ENCODE data around the gene ADCK2. TPM values are rescaled to one million over a fixed set of nuclear protein-coding genes. Genes with fewer than 3 reads are reported as not detected.
"Not testable (repeated sequence)": the region's sequence is repeated elsewhere in the genome, so short reads cannot be mapped to it uniquely, and the experiment has no call there.

Gene ADCK2
- total RNA-seq, 2 experiments from 2014 or later = 31.9 to 32.2 TPM

- POLR2A ChIA-PET = no interaction called here
- CTCF ChIA-PET = no interaction called here
Measured at GRCh38 chr7:140670343-140670935, 2.3 kb upstream of the ADCK2 start.

GRCh38 chr7:140671966-140672365 lies 779 bp upstream of the ADCK2 start:
- CTCF ChIA-PET = interaction anchor here (0.6 kb wide), 1 partner anchor 227 kb away, joined by 3 read pairs; no protein-coding TSS in a partner anchor
- POLR2A ChIA-PET = no interaction called here

GRCh38 chr7:140673063-140673773 lies 473 bp downstream of the ADCK2 start:
- ChIA-PET CTCF (interaction anchor here (3.0 kb wide), 1 partner anchor 20 kb away, joined by 10 read pairs; no protein-coding TSS in a partner anchor), POLR2A (interaction anchor here (0.7 kb wide), 1 partner anchor 27 kb away, joined by 5 read pairs; no protein-coding TSS in a partner anchor)

- POLR2A ChIA-PET = interaction anchor here (0.7 to 1.4 kb wide), 2 partner anchors 23 to 27 kb away, joined by 5 read pairs; partner anchors contain the start of gene NDUFB2
- CTCF ChIA-PET = interaction anchor here (0.8 to 3.0 kb wide), 2 partner anchors 12 to 21 kb away, joined by 3 to 10 read pairs; no protein-coding TSS in a partner anchor
Measured at GRCh38 chr7:140673774-140674155, 1.0 kb downstream of the ADCK2 start.

- CTCF ChIA-PET = interaction anchor here (0.5 to 3.0 kb wide), 4 partner anchors 11 to 317 kb away, joined by 3 to 10 read pairs (median 4); partner anchors contain the start of gene NDUFB2
- POLR2A ChIA-PET = interaction anchor here (1.4 kb wide), 1 partner anchor 22 kb away, joined by 5 read pairs; the partner anchor contains the start of gene NDUFB2
Measured at GRCh38 chr7:140674356-140674800, 1.6 kb downstream of the ADCK2 start.

- POLR2A ChIA-PET = interaction anchor here (0.5 to 1.4 kb wide), 2 partner anchors 21 to 225 kb away, joined by 3 to 5 read pairs; partner anchors contain the start of gene NDUFB2
Measured at GRCh38 chr7:140674899-140675701, 2.4 kb downstream of the ADCK2 start.

GRCh38 chr7:140675726-140676125 lies 3.0 kb downstream of the ADCK2 start:
- CTCF ChIA-PET = interaction anchor here (0.8 to 3.0 kb wide), 3 partner anchors 14 to 23 kb away, joined by 3 to 10 read pairs (median 3); no protein-coding TSS in a partner anchor
- POLR2A ChIA-PET = interaction anchor here (0.5 kb wide), 1 partner anchor 226 kb away, joined by 3 read pairs; no protein-coding TSS in a partner anchor

More at GRCh38 chr7:140674899-140675701, 2.4 kb downstream of the ADCK2 start:
- CTCF ChIA-PET = interaction anchor here (0.5 to 3.0 kb wide), 4 partner anchors 21 to 318 kb away, joined by 3 to 10 read pairs (median 4); partner anchors contain the start of gene NDUFB2

GRCh38 chr7:140676306-140676705 lies 3.6 kb downstream of the ADCK2 start:
- CTCF ChIA-PET = interaction anchor here (0.8 kb wide), 1 partner anchor 13 kb away, joined by 3 read pairs; no protein-coding TSS in a partner anchor
- POLR2A ChIA-PET = no interaction called here

GRCh38 chr7:140676956-140677355 lies 4.2 kb downstream of the ADCK2 start:
- CTCF ChIA-PET, POLR2A ChIA-PET: not testable (repeated sequence)

GRCh38 chr7:140677496-140677895 lies 4.8 kb downstream of the ADCK2 start:
- POLR2A ChIA-PET = no interaction called here
- CTCF ChIA-PET = no interaction called here

GRCh38 chr7:140678081-140678815 lies 5.5 kb downstream of the ADCK2 start:
- CTCF ChIA-PET = no interaction called here
- POLR2A ChIA-PET = no interaction called here

- POLR2A ChIA-PET = no interaction called here
- CTCF ChIA-PET = no interaction called here
Measured at GRCh38 chr7:140678816-140679130, 6.0 kb downstream of the ADCK2 start.

- ChIA-PET CTCF (interaction anchor here (0.6 kb wide), 1 partner anchor 46 kb away, joined by 3 read pairs; no protein-coding TSS in a partner anchor), POLR2A (no interaction called here)
Measured at GRCh38 chr7:140679186-140679585, 6.4 kb downstream of the ADCK2 start.

- CTCF ChIA-PET = no interaction called here
- POLR2A ChIA-PET = no interaction called here
Measured at GRCh38 chr7:140680886-140681285, 8.1 kb downstream of the ADCK2 start.

- CTCF ChIA-PET = no interaction called here
- POLR2A ChIA-PET = interaction anchor here (0.5 kb wide), 1 partner anchor 674 kb away, joined by 5 read pairs; no protein-coding TSS in a partner anchor
Measured at GRCh38 chr7:140681766-140682165, 9.0 kb downstream of the ADCK2 start.

GRCh38 chr7:140683657-140684056 lies 10.9 kb downstream of the ADCK2 start:
- POLR2A ChIA-PET = no interaction called here

GRCh38 chr7:140684066-140684950 lies 11.6 kb downstream of the ADCK2 start:
- ChIA-PET CTCF (no interaction called here), POLR2A (interaction anchor here (0.6 kb wide), 1 partner anchor 12 kb away, joined by 14 read pairs; no protein-coding TSS in a partner anchor)

More at GRCh38 chr7:140683657-140684056, 10.9 kb downstream of the ADCK2 start:
- CTCF ChIA-PET = no interaction called here

Data from activated CD8-positive, alpha-beta memory T cell treated with anti-CD3 and anti-CD28 coated beads for 36 hours (primary cell).